ENCODE results near the gene SPATA19.

Gene SPATA19

DNA sequence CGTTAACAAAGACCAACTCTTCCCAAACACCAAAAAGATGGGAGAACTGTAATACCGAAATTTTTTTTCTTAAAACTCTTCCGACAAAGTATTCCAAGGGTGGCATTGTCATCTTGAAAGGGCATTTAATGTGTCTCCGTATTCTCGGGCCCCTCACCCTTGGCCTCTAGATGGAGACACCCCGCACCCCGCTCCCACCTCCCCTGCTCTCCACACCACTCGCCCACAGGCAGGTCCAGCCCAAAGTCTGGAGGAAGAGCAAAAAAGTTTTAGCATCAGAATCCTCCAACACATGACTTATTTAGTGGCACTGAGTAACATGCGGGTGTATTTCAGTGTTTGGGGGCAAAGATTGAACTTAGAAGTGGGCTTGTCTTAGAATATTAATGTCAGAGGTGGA lies 20.7 kb downstream of the SPATA19 start:
- DNase-seq (ENCODE audit: low read depth), result no peak

DNA sequence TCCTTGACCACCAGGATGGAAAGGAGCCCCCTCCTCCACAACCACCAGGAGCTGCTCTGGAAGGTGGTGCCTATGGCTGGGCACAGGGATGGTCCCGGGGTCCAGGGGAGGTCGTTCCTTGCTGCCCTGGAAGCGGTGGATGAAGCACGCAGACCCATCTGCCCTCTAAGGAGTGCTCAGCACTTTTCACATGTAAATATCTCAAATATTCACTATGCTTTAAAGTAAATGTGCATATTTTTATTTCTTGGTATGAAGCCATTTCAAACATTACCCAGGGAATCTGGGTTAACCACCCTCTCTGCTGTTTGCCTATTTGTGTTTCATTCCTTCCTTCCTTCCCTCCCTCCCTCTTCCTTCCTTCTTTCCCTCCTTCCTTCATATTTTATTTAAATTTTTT lies 21.7 kb downstream of the SPATA19 start:
- TF ChIP-seq, protein P1, sequence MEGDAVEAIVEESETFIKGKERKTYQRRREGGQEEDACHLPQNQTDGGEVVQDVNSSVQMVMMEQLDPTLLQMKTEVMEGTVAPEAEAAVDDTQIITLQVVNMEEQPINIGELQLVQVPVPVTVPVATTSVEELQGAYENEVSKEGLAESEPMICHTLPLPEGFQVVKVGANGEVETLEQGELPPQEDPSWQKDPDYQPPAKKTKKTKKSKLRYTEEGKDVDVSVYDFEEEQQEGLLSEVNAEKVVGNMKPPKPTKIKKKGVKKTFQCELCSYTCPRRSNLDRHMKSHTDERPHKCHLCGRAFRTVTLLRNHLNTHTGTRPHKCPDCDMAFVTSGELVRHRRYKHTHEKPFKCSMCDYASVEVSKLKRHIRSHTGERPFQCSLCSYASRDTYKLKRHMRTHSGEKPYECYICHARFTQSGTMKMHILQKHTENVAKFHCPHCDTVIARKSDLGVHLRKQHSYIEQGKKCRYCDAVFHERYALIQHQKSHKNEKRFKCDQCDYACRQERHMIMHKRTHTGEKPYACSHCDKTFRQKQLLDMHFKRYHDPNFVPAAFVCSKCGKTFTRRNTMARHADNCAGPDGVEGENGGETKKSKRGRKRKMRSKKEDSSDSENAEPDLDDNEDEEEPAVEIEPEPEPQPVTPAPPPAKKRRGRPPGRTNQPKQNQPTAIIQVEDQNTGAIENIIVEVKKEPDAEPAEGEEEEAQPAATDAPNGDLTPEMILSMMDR (conservative IDR thresholded peaks at IDR 0.05; ENCODE audit: low read depth, low read length), result no peak
- H3K4me3 ChIP-seq (ENCODE audit: low read length), result no peak overlapping the region
- DNase-seq (ENCODE audit: low read depth), result no peak

More for the DNA sequence above, 20.7 kb downstream of the SPATA19 start:
- no peak overlapping the region for H3K4me3 ChIP-seq (ENCODE audit: low read length)
- TF ChIP-seq, protein P1 (conservative IDR thresholded peaks at IDR 0.05; ENCODE audit: low read depth, low read length), result no peak

DNA sequence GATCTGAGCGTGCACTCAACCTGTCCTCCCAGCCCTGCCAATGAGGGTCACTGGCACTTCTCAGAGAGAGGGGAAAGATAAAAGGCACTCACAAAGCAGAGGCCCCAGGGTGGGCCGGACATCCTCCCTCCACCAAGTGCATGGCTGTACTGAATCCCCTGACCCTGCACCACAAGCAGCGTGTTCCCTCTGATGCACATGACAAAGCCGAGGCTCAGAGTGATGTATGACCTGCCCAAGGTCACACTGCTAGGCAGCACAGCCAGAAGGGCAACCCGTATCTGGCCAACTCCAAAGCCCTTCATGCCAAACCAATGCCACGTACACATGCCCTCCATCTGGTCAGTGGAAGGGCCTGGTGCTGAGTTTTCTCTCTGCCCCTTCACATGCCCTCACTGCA lies 22.1 kb downstream of the SPATA19 start:
- DNase-seq (ENCODE audit: low read depth), result no peak
- TF ChIP-seq, protein P1 (conservative IDR thresholded peaks at IDR 0.05; ENCODE audit: low read depth, low read length), result no peak
- no peak overlapping the region for H3K4me3 ChIP-seq (ENCODE audit: low read length)

DNA sequence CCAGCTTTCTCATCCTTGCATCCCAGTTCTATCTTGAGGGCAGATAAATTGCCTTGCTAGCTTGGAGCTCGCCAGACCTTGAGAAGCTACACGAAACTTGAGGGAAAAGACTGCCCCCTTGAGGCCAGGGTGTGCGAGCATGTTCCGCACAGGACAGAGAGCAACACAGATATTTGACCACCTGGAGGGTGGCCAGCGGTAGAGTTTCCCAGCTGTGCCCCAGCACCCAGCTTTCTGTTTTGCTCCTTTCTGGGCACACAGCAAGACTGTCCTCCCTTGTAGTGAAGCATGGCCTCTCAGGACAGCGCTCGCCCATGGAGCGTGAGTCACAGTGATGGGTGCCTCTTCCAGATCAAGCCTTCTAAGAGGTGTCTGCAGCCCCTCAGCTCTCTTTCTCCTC lies 23.5 kb downstream of the SPATA19 start:
- DNase-seq (ENCODE audit: low read depth), result no peak
- H3K4me3 ChIP-seq (ENCODE audit: low read length), result no peak overlapping the region
- TF ChIP-seq, protein P1 (conservative IDR thresholded peaks at IDR 0.05; ENCODE audit: low read depth, low read length), result peak; percentile 63

DNA sequence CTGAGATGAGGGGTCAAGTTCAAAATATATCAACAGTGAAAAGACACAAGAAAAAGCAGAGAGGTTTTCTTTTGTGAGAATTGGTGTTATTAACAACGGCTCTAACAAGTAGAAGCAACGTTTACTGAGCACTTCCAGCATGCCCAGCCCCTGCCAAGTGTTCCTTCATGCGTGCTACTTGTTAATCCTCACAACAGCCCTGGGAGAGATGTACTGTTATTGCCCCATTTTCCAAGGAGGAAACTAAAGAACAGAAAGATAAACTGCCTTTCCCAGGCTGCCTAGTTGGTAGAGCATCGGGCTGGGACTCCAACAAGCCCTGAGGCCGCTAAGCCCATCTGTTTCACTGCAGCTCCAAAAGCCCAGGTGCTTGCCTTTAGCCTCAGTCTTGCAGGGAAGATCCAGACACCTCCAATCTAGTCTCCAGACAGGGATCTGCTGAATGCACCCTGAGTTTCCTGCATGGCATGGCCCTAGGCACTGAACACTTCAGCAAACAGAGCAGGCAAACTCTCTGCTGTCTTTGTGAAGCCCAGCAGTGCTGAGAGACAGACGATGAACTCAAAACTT lies 25.5 kb downstream of the SPATA19 start:
- H3K4me3 ChIP-seq (ENCODE audit: low read length), result no peak overlapping the region
- DNase-seq (ENCODE audit: low read depth), result no peak
- TF ChIP-seq, protein P1 (conservative IDR thresholded peaks at IDR 0.05; ENCODE audit: low read depth, low read length), result no peak

DNA sequence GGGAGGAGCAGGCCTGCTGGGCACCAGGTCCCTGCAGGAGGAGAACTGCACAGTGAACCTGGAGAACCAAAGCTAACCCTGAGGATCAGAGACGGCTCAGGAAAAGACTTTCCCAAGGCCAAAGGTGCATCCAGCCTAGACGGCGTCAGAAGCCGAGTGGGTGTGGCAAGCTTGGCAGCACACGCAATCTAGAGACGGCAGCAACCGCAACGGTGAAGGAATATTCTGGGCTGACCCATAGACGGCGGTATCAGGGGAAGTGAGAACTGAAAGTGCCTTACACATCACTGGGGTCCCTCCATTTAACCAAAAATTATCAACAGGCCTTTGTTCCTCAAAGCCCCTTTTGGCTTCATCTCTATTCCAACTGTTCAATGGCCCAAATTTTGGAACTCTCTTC lies 26.2 kb downstream of the SPATA19 start:
- TF ChIP-seq, protein P1 (conservative IDR thresholded peaks at IDR 0.05; ENCODE audit: low read depth, low read length), result no peak
- no peak for DNase-seq (ENCODE audit: low read depth)
- H3K4me3 ChIP-seq (ENCODE audit: low read length), result no peak overlapping the region

DNA sequence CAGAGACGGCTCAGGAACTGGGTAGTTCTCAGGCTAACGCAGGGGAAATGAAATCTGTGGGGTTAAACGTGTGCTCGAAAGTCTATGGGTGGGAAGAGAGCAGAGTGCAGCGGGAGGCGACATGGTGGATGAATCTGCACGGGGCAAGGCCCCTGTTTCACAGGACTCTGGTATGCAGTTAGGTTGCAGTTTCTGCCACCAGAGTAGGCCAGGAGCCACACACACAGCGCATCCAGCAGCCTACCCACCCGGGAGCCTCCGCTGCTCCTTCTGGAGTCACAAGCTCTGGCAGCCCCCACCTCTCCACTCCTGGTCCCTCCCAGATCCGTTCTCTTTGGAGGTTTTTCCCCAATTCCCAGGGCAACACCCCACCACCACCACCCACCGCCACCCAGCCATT lies 27.0 kb downstream of the SPATA19 start:
- H3K4me3 ChIP-seq (ENCODE audit: low read length), result no peak overlapping the region
- TF ChIP-seq, protein P1 (conservative IDR thresholded peaks at IDR 0.05; ENCODE audit: low read depth, low read length), result no peak
- DNase-seq (ENCODE audit: low read depth), result no peak

Measured in retinal pigment epithelial cell (primary cell).